LNCAP (cell line): ENCODE data around the gene JARID2.

Experiments
- CTCF ChIP-seq: fragments of 450-650 bp; IDR thresholded peaks from 2 replicates; pipeline ENCODE4 v1.5.1; 2017; ENCODE audit warnings: mild to moderate bottlenecking

Gene JARID2

GRCh38 chr6:15479761-15480160, 233.9 kb downstream of the JARID2 start:
- no peak for TF ChIP-seq CTCF

- TF ChIP-seq CTCF, result no peak
Observed at GRCh38 chr6:15480525-15480924, 234.7 kb downstream of the JARID2 start.

GRCh38 chr6:15481390-15482291, 235.8 kb downstream of the JARID2 start:
- no peak for TF ChIP-seq CTCF

GRCh38 chr6:15483060-15483459, 237.2 kb downstream of the JARID2 start:
- TF ChIP-seq CTCF, result no peak

- TF ChIP-seq CTCF, result no peak
Observed at GRCh38 chr6:15484140-15484539, 238.3 kb downstream of the JARID2 start.

GRCh38 chr6:15484821-15485220, 239.0 kb downstream of the JARID2 start:
- TF ChIP-seq CTCF, result no peak

GRCh38 chr6:15485936-15486335, 240.1 kb downstream of the JARID2 start:
- no peak for TF ChIP-seq CTCF

GRCh38 chr6:15487262-15487661, 241.4 kb downstream of the JARID2 start:
- no peak for TF ChIP-seq CTCF
